Stimulated activated CD4-positive, alpha-beta T cell treated with anti-CD3 and anti-CD28 coated beads, Interleukin-12 subunit alpha, Interleukin-12 subunit beta, amount 100 ng/mL, for 4 hours (primary cell): ENCODE measurements around the gene PDIA2.
"Not testable (repeated sequence)": the region's sequence is repeated elsewhere in the genome, so short reads cannot be mapped to it uniquely, and the experiment has no call there.

ENCODE experiments used
- DNase-seq: peaks from one replicate; pipeline ENCODE4 v3.0.0-alpha.2; 2020

PDIA2 gene

GRCh38 chr16:283033-283805 is at the start of gene PDIA2:
PDIA2 (plus strand) TSS chr16:283164; CDS start chr16:283170, 6 bp downstream.
- no peak for DNase-seq

- DNase-seq = peak; percentile 96
These were observed 48.3 kb upstream of the PDIA2 start, which contains the start of gene FAM234A for GRCh38 chr16:234468-235305. FAM234A (plus strand) TSS chr16:234821; CDS start chr16:254414, 19,593 bp downstream.

GRCh38 chr16:239948-240277 is 43.1 kb upstream of the PDIA2 start:
- DNase-seq = no peak

DNA sequence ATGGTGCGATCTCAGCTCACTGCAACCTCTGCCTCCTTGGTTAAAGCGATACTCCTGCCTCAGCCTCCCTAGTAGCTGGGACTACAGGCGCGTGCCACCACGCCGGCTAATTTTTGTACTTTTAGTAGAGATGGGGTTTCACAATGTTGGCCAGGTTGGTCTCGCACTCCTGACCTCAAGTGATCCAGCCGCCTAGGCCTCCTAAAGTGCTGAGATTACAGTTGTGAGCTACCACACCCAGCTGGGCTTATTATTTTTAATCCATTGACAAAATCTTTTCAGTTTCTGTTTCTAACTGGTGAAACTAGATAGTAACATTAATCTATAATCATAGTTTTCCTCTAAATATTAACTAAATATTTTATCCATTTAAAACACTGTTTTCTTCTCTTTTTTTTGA is 42.4 kb upstream of the PDIA2 start:
- no peak for DNase-seq

DNA sequence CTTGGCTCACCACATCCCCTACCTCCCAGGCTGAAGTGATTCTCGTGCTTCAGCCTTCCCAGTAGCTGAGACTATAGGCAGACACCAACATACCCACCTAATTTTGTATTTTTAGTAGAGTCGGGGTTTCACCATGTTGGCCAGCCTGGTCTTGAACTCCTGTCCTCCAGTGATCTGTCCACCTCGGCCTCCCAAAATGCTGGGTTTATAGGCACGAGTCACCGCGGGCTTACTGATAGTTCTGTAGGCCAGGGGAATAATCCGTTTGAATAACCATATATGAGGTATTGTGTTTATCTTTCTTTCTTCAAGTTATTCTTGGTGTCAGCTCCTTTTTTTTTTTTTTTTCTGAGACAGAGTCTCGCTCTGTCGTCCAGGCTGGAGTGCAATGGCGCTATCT is 40.7 kb upstream of the PDIA2 start:
- no peak for DNase-seq

DNA sequence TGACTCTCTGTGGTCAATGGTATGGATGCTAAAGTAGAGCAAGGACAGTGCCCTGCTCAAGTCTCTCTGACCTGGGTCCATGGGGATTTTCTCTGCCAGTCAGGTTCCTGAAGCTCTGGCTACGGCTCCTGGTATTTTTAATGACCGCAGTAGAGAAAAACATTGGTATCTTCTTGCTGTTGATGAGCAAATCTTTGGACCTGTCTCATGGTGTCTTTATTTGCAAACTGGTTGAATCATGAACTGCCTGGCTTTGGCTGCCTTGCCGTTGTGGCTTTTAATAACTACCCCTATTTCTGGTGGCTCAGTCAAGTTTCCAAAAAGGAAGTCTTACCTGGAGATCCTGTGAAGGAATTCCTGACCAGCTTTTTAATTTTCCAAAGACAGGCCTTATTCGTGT is 39.6 kb upstream of the PDIA2 start:
- no peak for DNase-seq

- no peak for DNase-seq
These were observed 37.9 kb upstream of the PDIA2 start for GRCh38 chr16:245105-245504.

- DNase-seq = no peak
These were observed 35.9 kb upstream of the PDIA2 start for GRCh38 chr16:247027-247426.

DNA sequence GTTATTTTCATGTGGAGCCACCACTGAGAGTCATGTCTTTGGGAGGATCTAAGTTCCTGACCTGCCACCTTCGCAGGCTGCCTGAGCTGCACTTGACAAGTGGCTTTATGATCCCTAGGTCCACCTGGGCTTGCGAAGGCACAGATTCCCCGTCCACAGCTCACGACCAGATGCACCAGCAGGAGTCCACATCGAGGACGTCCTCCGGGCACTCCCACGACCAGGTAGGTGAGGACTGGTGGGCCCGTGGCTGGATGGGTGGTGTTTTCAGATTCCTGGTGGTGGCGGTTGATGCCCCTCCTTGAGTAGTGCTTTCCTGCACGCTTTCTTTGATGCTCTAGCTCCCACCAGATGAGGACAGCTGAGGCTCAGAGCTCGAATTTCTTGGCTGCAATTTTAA is 33.5 kb upstream of the PDIA2 start:
- no peak for DNase-seq

DNA sequence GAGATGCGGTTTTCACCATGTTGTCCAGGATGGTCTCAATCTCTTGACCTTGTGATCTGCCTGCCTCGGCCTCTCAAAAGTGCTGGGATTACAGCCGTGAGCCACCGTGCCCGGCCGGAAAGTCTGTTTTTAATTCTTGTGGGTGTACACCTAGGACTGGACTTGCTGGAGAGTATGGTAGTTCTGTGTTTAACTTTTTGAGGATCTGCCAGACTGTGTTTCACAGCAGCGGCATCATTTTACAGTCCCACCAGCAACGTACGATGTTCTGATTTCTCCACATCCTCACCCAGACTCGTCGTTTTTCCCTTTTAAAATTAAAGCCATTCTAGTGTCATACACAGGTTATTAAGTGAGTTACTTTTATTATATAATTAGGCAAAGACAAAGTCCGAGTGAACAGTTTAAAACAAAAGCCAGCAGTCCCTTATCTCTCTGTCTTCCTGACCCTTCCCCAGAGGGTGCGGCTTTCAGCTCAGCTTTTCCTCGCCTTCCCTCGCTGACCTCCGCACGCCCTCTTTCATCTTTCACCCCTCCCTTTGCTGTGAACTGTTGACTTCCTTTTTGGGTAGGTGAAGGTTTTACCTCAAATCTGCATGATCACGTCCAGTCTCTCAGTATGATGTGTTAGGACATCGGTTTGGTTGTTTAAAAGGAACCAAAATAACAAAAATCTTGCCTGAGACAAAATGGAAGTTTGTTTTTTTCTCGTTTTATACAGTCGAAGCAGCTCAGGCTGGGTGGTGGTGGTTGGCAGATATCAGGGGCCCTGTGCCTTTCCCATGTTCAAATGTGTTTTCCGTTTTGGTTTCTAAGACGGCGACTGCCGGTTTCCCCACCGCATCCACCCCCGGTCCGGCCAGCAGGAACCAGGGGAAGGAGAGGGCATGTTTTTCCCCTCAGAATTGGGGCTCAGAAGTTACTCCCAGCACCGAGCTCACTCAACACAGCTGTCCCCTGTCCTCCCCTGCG is 30.3 kb upstream of the PDIA2 start:
- peak; percentile 15 for DNase-seq

DNA sequence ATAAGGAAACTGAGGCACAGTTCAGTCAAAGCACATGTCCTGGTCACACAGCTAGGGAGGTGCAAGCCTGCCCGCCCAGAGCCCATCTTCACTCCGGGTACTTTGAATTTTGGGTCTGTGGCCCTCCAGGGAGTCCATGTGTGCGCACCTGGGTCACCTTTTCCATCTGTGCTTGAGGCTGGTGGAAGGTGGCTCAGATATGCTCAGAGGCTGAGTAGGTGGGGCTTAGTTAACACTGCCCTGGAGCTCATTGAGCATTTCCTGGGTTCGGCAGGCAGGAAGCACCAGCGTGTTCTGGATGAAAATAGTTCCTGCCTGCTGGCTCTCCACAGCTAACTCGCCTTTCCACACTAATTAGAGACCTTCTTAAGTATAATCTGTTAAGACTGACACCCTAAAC is 29.1 kb upstream of the PDIA2 start:
- no peak for DNase-seq

DNA sequence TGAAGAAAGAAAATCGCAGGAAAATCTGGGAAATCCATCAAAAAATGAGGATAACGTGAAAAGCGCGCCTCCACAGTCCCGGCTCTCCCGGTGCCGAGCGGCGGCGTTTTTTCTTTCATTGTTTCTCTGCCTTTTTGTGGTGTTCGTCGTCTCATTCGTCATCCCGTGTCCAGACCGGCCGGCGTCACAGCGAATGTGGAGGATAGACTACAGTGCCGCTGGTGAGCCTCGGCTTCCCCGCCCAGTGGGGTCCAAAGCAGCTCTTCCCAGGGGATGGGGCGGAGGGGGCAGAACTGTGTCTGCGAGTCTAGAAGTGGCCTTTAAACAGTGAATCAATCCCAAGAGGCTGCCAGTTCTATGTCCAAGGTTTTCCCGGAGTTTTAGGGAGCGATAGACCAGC is 28.5 kb upstream of the PDIA2 start:
- no peak for DNase-seq

GRCh38 chr16:255183-255582 is 27.8 kb upstream of the PDIA2 start:
- DNase-seq = no peak

DNA sequence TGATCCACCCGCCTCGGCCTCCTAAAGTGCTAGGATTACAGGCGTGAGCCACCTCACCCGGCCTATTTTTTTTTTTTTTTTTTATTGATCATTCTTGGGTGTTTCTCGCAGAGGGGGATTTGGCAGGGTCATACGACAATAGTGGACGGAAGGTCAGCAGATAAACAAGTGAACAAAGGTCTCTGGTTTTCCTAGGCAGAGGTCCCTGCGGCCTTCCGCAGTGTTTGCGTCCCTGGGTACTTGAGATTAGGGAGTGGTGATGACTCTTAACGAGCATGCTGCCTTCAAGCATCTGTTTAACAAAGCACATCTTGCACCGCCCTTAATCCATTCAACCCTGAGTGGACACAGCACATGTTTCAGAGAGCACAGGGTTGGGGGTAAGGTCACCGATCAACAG is 24.9 kb upstream of the PDIA2 start:
- DNase-seq = not testable (repeated sequence)

GRCh38 chr16:259226-259625 is 23.7 kb upstream of the PDIA2 start:
- DNase-seq = no peak

DNA sequence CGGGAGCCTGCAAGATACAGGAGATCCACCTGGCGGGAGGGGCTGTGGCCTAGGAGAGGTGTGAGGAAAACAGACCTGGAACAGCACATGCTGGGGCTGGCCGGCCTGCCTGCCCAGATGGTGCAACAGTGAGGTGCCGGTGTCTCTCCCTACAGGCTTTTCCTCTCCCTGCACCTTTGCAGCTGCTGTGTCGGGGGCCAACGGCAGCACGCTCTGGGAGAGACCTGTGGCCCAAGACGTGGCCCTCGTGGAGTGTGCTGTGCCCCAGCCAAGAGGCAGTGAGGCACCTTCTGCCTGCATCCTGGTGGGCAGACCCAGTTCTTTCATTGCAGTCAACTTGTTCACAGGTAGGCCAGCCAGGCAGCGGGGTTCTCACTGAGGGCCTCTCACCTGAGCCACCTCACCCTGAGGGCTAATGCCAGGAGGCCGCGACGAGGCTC is 23.1 kb upstream of the PDIA2 start:
- no peak for DNase-seq

DNA sequence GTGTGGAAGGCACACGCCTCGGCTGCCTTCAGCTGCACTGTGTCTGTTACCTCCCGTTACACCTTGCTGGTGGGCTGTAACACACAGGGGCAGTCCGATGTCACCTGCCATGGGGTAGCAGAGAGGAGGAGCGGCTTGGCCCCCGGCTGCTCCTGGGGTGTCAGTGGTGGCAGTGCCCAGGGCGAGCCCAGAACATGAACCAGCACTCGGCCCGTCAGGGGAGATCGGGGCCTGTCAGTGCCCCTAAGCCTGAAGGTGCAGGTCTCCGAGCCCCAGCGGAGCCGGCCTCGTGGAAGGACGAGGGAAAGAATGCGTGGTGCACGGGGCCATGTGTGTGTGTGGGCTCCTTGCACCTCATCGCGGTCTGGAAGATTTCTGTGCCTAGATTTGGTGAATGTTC is 22.6 kb upstream of the PDIA2 start:
- no peak for DNase-seq

DNA sequence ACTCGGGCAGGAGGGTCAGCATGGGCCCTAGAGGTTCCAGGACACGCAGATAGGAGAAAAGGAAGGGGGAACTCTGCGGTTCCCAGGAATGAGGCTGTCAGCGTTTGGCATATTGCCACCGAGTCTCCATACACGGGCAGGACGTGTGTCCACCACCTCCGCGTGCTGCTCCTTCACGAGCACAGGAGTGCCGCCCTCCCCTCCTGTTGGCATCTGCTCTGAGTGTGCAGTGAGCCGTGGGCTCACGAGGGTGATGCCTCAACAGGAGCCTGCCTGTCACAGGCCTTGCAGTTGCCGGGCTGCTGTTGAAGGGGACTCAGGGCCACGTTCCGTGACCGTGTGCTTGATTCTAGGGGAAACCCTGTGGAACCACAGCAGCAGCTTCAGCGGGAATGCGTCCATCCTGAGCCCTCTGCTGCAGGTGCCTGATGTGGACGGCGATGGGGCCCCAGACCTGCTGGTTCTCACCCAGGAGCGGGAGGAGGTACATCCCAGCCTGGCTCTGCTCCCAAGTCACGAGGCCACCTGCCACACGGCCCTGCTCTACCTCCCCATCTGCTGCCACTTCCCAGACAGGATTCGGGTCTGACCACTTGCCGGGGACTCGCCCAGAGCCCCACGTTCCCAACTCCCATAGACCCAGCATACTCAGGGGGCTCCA is 21.8 kb upstream of the PDIA2 start:
- DNase-seq = no peak

DNA sequence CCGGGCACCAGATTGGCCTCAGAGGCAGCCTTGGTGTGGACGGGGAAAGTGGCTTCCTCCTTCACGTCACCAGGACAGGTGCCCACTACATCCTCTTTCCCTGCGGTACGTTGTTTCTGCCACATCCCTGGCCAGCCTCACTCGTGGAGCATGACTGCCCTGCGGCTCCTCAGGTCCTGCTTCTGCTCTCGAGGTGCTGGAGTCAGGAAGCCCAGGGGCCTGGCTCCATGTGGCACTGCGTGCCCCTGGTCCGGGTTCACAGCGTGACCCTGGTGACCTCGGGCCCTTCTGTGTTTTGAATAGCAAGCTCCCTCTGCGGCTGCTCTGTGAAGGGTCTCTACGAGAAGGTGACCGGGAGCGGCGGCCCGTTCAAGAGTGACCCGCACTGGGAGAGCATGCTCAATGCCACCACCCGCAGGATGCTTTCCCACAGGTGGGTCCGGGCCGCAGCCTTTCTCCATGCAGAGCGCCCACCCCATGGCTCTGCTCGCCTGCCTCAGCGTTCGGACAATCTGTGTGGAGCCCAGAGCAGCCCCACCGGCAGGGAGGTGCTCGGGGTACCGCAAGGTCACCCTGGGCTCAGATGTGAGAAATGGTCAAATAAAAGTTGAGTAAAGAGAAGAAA is 20.7 kb upstream of the PDIA2 start:
- DNase-seq = no peak

DNA sequence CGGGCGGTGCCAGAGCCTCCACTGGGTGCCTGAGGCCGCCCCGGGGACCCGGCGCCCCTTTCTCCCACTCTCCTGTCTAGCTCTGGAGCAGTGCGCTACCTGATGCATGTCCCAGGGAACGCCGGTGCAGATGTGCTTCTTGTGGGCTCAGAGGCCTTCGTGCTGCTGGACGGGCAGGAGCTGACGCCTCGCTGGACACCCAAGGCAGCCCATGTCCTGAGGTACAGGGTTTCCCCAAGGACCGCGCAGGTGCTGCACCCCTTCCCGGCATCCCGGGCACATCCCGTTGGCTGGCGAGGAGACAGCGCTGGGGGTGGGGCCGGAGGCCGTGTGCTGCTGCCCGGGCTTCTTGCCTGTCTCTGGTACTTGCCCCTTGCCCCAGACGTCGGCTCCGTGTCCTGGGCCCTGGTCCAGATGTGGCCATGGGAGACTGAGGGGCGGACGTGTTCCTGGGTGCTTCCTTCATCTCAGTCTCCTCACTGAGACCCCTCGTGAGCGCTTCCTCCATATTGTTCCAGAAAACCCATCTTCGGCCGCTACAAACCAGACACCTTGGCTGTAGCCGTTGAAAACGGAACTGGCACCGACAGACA is 19.7 kb upstream of the PDIA2 start:
- DNase-seq = no peak

GRCh38 chr16:263944-264343 is 19.0 kb upstream of the PDIA2 start:
- DNase-seq = no peak
